IMR-90 (cell line): ENCODE measurements around the gene PRDM13. TPM values are rescaled to one million over a fixed set of nuclear protein-coding genes. Genes with fewer than 3 reads are reported as not detected.

Experiments used
- ATAC-seq: fragments of 200-7000 bp; cut with Tn5 transposase; 2 replicates; pipeline ENCODE4 v1.9.1; 2020; ENCODE audit warnings: low read depth, mild to moderate bottlenecking, moderate library complexity
- BruUV-seq: library from RNA; stranded (reverse); fragments of 400-500 nt; replicated peaks from 2 replicates; lab custom pipeline; 2021; lab: Mats Ljungman, UMichigan
- CTCF ChIA-PET: fragments of 300-600 bp; formaldehyde crosslinking; extraction: SDS; loops from one replicate; lab custom pipeline; 2021; ENCODE audit warnings: antibody characterized with exemption; lab: Yijun Ruan, JAX
- POLR2A ChIA-PET: fragments of 300-600 bp; sonication (Branson Sonifier 250); formaldehyde crosslinking; loops from one replicate; lab custom pipeline; 2022; ENCODE audit warnings: antibody characterized with exemption; ENCODE audit not compliant: unreplicated experiment; lab: Charles Lee
- DNase-seq: peaks from one replicate; pipeline ENCODE4 v3.0.0; 2013
- H2AFZ ChIP-seq: replicated peaks from 2 replicates; pipeline ENCODE3; 2013; ENCODE audit warnings: low read length, mild to moderate bottlenecking; ENCODE audit not compliant: poor library complexity
- H2AK5ac ChIP-seq: 2 replicates; pipeline ENCODE4 v1.6.1; 2013; ENCODE audit warnings: low read depth, low read length, inconsistent platforms
- H2AK9ac ChIP-seq: replicated peaks from 2 replicates; pipeline ENCODE3; 2013; ENCODE audit warnings: mild to moderate bottlenecking, low read depth, low read length, moderate library complexity; ENCODE audit not compliant: poor library complexity
- H2BK120ac ChIP-seq: 2 replicates; pipeline ENCODE4 v1.6.1; 2013; ENCODE audit warnings: low read depth, low read length, inconsistent platforms
- H2BK15ac ChIP-seq: 3 replicates; pipeline ENCODE4 v1.6.1; 2013; ENCODE audit warnings: low read depth, low read length, inconsistent platforms
- H2BK20ac ChIP-seq: 2 replicates; pipeline ENCODE4 v1.6.1; 2013; ENCODE audit warnings: low read depth, mild to moderate bottlenecking, inconsistent platforms, low read length, moderate library complexity
- H2BK5ac ChIP-seq: 2 replicates; pipeline ENCODE4 v1.6.1; 2013; ENCODE audit warnings: mild to moderate bottlenecking, low read depth, low read length, inconsistent platforms; ENCODE audit not compliant: poor library complexity, severe bottlenecking
- H3K14ac ChIP-seq: replicated peaks from 2 replicates; pipeline ENCODE4 v1.6.1; 2013; ENCODE audit warnings: low read depth, low read length, inconsistent platforms
- H3K18ac ChIP-seq: 2 replicates; pipeline ENCODE4 v1.6.1; 2013; ENCODE audit warnings: low read depth, low read length, control low read depth
- H3K23ac ChIP-seq: 2 replicates; pipeline ENCODE4 v1.6.1; 2013; ENCODE audit warnings: low read depth, low read length, inconsistent platforms
- H3K27ac ChIP-seq: 2 replicates; pipeline ENCODE4 v1.5.1; 2013; ENCODE audit warnings: mild to moderate bottlenecking, control low read depth, low read length; ENCODE audit not compliant: insufficient read depth
- H3K27me3 ChIP-seq: 2 replicates; pipeline ENCODE4 v1.6.1; 2013; ENCODE audit warnings: low read length; ENCODE audit not compliant: control insufficient read depth, insufficient read depth
- H3K36me3 ChIP-seq: 2 replicates; pipeline ENCODE4 v1.6.1; 2013; ENCODE audit warnings: low read length, mixed read lengths; ENCODE audit not compliant: control insufficient read depth, insufficient read depth
- H3K4ac ChIP-seq: 2 replicates; pipeline ENCODE4 v1.6.1; 2013; ENCODE audit warnings: low read depth, low read length, inconsistent platforms
- H3K4me1 ChIP-seq: 2 replicates; pipeline ENCODE4 v1.6.1; 2013; ENCODE audit warnings: low read length, mixed read lengths; ENCODE audit not compliant: control insufficient read depth, insufficient read depth
- H3K4me2 ChIP-seq: 2 replicates; pipeline ENCODE4 v1.6.1; 2013; ENCODE audit warnings: low read depth, mild to moderate bottlenecking, control low read depth, low read length, moderate library complexity
- H3K4me3 ChIP-seq: 2 replicates; pipeline ENCODE4 v1.5.1; 2013; ENCODE audit warnings: low read depth, mild to moderate bottlenecking, control low read depth, low read length, moderate library complexity; ENCODE audit not compliant: insufficient read depth
- H3K56ac ChIP-seq: 2 replicates; pipeline ENCODE4 v1.6.1; 2013; ENCODE audit warnings: low read length, inconsistent platforms; ENCODE audit not compliant: insufficient read depth; ENCODE audit errors: extremely low read depth
- H3K79me1 ChIP-seq, 2 experiments: 2 replicates each; pipeline ENCODE4 v1.6.1; 2013; ENCODE audit warnings: low read length in 2 of 2, inconsistent platforms in 1 of 2, low read depth in 1 of 2
- H3K9ac ChIP-seq: 2 replicates; pipeline ENCODE4 v1.6.1; 2013; ENCODE audit warnings: low read depth, low read length, control low read depth
- H3K9me1 ChIP-seq: 2 replicates; pipeline ENCODE4 v1.6.1; 2013; ENCODE audit warnings: low read length, inconsistent platforms; ENCODE audit not compliant: insufficient read depth
- H3K9me3 ChIP-seq: 2 replicates; pipeline ENCODE4 v1.6.1; 2013; ENCODE audit warnings: low read length; ENCODE audit not compliant: control insufficient read depth, insufficient read depth
- H4K20me1 ChIP-seq: 2 replicates; pipeline ENCODE4 v1.6.1; 2013; ENCODE audit warnings: low read length, inconsistent platforms; ENCODE audit not compliant: insufficient read depth
- H4K5ac ChIP-seq: 2 replicates; pipeline ENCODE4 v1.6.1; 2013; ENCODE audit warnings: mild to moderate bottlenecking, low read depth, low read length, control low read depth
- H4K8ac ChIP-seq, 2 experiments: 2 replicates each; pipeline ENCODE4 v1.6.1; 2013; ENCODE audit warnings: low read depth in 2 of 2, low read length in 2 of 2, control low read depth in 1 of 2, inconsistent platforms in 1 of 2
- H4K91ac ChIP-seq: 2 replicates; pipeline ENCODE4 v1.6.1; 2013; ENCODE audit warnings: low read depth, low read length, inconsistent platforms; ENCODE audit not compliant: insufficient read depth
- BHLHE40 ChIP-seq: fragments of 150-350 bp; IDR thresholded peaks from 2 replicates; pipeline ENCODE4 v1.6.1; 2016; ENCODE audit warnings: mild to moderate bottlenecking, low read depth, low read length
- CEBPB ChIP-seq: IDR thresholded peaks from 2 replicates; pipeline ENCODE4 v1.6.1; 2012; ENCODE audit warnings: low read depth, low read length, improper control_type of control experiment
- CHD1 ChIP-seq: IDR thresholded peaks from 2 replicates; pipeline ENCODE4 v1.6.1; 2012; ENCODE audit warnings: low read depth, low read length, improper control_type of control experiment
- CTCF ChIP-seq: conservative IDR thresholded peaks from 2 replicates; pipeline ENCODE4 v1.5.1; 2012; ENCODE audit warnings: mild to moderate bottlenecking, low read depth, low read length, improper control_type of control experiment
- ELK1 ChIP-seq: fragments of 150-350 bp; IDR thresholded peaks from 2 replicates; pipeline ENCODE4 v1.6.1; 2016; ENCODE audit warnings: low read depth, mild to moderate bottlenecking, low read length, moderate library complexity, borderline replicate concordance
- FOS ChIP-seq: fragments of 150-350 bp; IDR thresholded peaks from 2 replicates; pipeline ENCODE4 v1.6.1; 2016; ENCODE audit warnings: low read depth, low read length
- MAFK ChIP-seq: IDR thresholded peaks from 2 replicates; pipeline ENCODE4 v1.6.1; 2012; ENCODE audit warnings: low read depth, low read length, improper control_type of control experiment
- MAZ ChIP-seq: IDR thresholded peaks from 2 replicates; pipeline ENCODE4 v1.6.1; 2012; ENCODE audit warnings: low read depth, mild to moderate bottlenecking, low read length, improper control_type of control experiment, moderate library complexity, borderline replicate concordance
- MXI1 ChIP-seq: IDR thresholded peaks from 2 replicates; pipeline ENCODE4 v1.6.1; 2012; ENCODE audit warnings: low read depth, mild to moderate bottlenecking, low read length, moderate library complexity, borderline replicate concordance
- NFE2L2 ChIP-seq: fragments of 150-350 bp; IDR thresholded peaks from 2 replicates; pipeline ENCODE4 v1.6.1; 2016; ENCODE audit warnings: low read depth, mild to moderate bottlenecking, low read length
- POLR2A ChIP-seq: IDR thresholded peaks from 2 replicates; pipeline ENCODE4 v1.6.1; 2012; ENCODE audit warnings: mild to moderate bottlenecking, low read depth, low read length
- RAD21 ChIP-seq: IDR thresholded peaks from 2 replicates; pipeline ENCODE4 v1.6.1; 2012; ENCODE audit warnings: low read length, improper control_type of control experiment
- RCOR1 ChIP-seq: IDR thresholded peaks from 2 replicates; pipeline ENCODE4 v1.6.1; 2012; ENCODE audit warnings: mild to moderate bottlenecking, low read length, improper control_type of control experiment; ENCODE audit not compliant: insufficient replicate concordance
- RFX5 ChIP-seq: IDR thresholded peaks from 2 replicates; pipeline ENCODE4 v1.8.0; 2012; ENCODE audit warnings: low read depth, mild to moderate bottlenecking, low read length, moderate library complexity
- SMC3 ChIP-seq: fragments of 150-350 bp; IDR thresholded peaks from 2 replicates; pipeline ENCODE4 v1.6.1; 2016; ENCODE audit warnings: low read depth, mild to moderate bottlenecking, antibody characterized with exemption, low read length, moderate library complexity
- USF2 ChIP-seq: fragments of 150-350 bp; IDR thresholded peaks from 2 replicates; pipeline ENCODE4 v1.6.1; 2017; ENCODE audit warnings: mild to moderate bottlenecking, antibody characterized with exemption, low read length, low read depth
- WGBS, 2 experiments: methylation state at CpG; one replicate each; pipeline versions ENCODE4 v1.1.5 to v1.1.7; 2013; ENCODE audit warnings: missing lambda C conversion rate in 2 of 2; ENCODE audit not compliant: insufficient read length in 1 of 2; ENCODE audit errors: extremely low coverage in 2 of 2; 5-methylcytosine and 5-hydroxymethylcytosine counted together
- dilution Hi-C: fragments of 300-500 bp; cut with HindIII; formaldehyde crosslinking; loops from one replicate; pipeline ENCODE4 v1.14.3; 2018; ENCODE audit warnings: low sequenced_read_pairs; ENCODE audit not compliant: unreplicated experiment
- in situ Hi-C: fragments of 300-500 bp; cut with MboI; formaldehyde crosslinking; loops from 3 replicates; pipeline ENCODE4 v1.14.3; 2019; ENCODE audit warnings: low sequenced_read_pairs, inconsistent platforms, mixed read lengths
- intact Hi-C: fragments of 100-400 bp; cut with micrococcal nuclease; formaldehyde crosslinking; loops from 2 replicates; pipeline ENCODE4 v1.10.0; 2022
- polyA plus RNA-seq, 3 experiments: library from polyadenylated mRNA; depleted of rRNA; stranded (reverse); fragments of >200 nt; gene quantifications; 2 replicates each; pipeline ENCODE4 v1.2.3, GENCODE V29; 2012; ENCODE audit warnings: low replicate concordance in 1 of 3
- total RNA-seq: library from RNA; depleted of rRNA; stranded (reverse); fragments of >200 nt; gene quantifications from 2 replicates; pipeline ENCODE4 v1.2.3, GENCODE V29; 2012

The PRDM13 gene
- total and polyA plus RNA-seq, 2 of the 4 experiments (the other 2 are of a cell fraction) = not detected

GRCh38 chr6:99607416-99608036, 893 bp downstream of the PRDM13 start:
- Histone ChIP-seq H3K27me3 (peaks cover 95% of the 10 kb centered on the region), H3K4me1 (no peaks in the 10 kb centered on the region), H2BK15ac (no peak overlapping the region), H4K8ac (no peak overlapping the region), H3K4me2 (no peak overlapping the region), H2AFZ (peak overlapping the region; percentile 44), H3K56ac (no peak overlapping the region), H4K20me1 (no peaks in the 10 kb centered on the region), H3K9me3 (peaks cover 14% of the 10 kb centered on the region), H3K9me1 (peaks cover 3% of the 10 kb centered on the region), H3K23ac (no peak overlapping the region), H2AK9ac (no peak overlapping the region), H2BK20ac (no peak overlapping the region), H4K5ac (no peak overlapping the region), H3K79me1 (no peaks in the 10 kb centered on the region), H3K27ac (no peak overlapping the region), H3K36me3 (no peaks in the 10 kb centered on the region), H3K14ac (no peak overlapping the region), H3K9ac (no peak overlapping the region), H3K4ac (no peak overlapping the region), H4K91ac (no peak overlapping the region), H2BK120ac (no peak overlapping the region), H3K4me3 (no peak overlapping the region), H2AK5ac (no peak overlapping the region), H2BK5ac (no peak overlapping the region), H3K18ac (no peak overlapping the region)
- dilution Hi-C loops (no loop called here), intact Hi-C loops (no loop called here), in situ Hi-C loops (no loop called here)
- BruUV-seq = no TSS peak
- 4% methylated on average over 5 of the region's 34 CpGs; no CpG with 5 or more reads in 1 of the 2 experiments for WGBS, 2 experiments
- CTCF ChIA-PET = no interaction called here
- POLR2A ChIA-PET = no interaction called here
- no peak for DNase-seq
- no peak for ATAC-seq
- TF ChIP-seq CTCF (no peak), MXI1 (no peak), RAD21 (no peak), POLR2A (no peak), USF2 (no peak), MAZ (no peak), FOS (no peak), BHLHE40 (no peak), CHD1 (no peak), CEBPB (no peak), RFX5 (no peak), MAFK (no peak), ELK1 (no peak), NFE2L2 (no peak), SMC3 (no peak), RCOR1 (no peak)
